ENCODE results near the gene FBXO17. TPM values are rescaled to one million over a fixed set of nuclear protein-coding genes. Genes with fewer than 3 reads are reported as not detected.

Gene FBXO17
- total and polyA plus RNA-seq, 2 of the 13 experiments (the other 11 are each of a cell fraction or from before 2014, with no cell fraction given), result 22.1 to 58.7 TPM

DNA sequence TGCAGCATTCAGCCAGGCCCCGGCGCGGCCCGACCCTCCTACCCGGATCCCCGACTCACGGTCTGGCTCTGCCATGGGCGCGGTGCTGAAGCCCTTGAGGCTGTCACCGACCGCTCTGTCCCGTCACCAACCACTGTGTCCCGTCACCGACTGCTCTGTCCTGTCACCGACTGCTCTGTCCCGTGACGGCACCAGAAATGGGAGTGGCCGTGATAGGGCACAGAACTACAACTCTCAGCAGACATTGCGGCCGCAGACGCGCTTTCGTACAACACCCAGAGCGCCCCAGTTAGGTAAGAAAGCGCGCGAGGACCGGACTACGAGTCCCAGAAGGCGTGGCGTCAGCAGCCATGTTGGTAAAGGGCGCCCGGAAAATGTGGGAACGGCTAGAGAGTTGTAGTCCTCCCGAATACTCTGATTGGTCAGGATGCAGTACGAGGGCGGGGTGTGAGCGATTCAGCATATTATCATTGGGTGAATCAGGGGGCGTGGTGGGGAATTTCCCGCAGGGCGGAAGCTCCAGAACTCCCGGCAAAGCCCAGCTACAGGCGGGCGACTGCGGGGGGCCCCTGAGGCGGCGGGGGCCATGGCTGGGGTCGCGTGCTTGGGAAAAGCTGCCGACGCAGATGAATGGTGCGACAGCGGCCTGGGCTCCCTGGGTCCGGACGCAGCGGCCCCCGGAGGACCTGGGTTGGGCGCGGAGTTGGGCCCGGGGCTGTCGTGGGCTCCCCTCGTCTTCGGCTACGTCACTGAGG, 75.9 kb downstream of the FBXO17 start, which contains the start of the genes NFKBIB and SIRT2 (continued):
- TF ChIP-seq, protein P1, sequence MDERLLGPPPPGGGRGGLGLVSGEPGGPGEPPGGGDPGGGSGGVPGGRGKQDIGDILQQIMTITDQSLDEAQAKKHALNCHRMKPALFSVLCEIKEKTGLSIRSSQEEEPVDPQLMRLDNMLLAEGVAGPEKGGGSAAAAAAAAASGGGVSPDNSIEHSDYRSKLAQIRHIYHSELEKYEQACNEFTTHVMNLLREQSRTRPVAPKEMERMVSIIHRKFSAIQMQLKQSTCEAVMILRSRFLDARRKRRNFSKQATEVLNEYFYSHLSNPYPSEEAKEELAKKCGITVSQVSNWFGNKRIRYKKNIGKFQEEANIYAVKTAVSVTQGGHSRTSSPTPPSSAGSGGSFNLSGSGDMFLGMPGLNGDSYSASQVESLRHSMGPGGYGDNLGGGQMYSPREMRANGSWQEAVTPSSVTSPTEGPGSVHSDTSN (CRISPR knock-in tag; IDR thresholded peaks at IDR 0.05), result no peak
- TF ChIP-seq MZF1 (CRISPR knock-in tag; IDR thresholded peaks at IDR 0.05; ENCODE audit: borderline replicate concordance) (no peak), TBX2 (CRISPR knock-in tag; IDR thresholded peaks at IDR 0.05; ENCODE audit: borderline replicate concordance) (peak; percentile 68), GABPB1 (CRISPR knock-in tag; IDR thresholded peaks at IDR 0.05) (peak; percentile 95), ZNF124 (CRISPR knock-in tag; IDR thresholded peaks at IDR 0.05) (0 out of 2 replicates have a peak, but pooled peaks have one; percentile 42), FOXC1 (CRISPR knock-in tag; IDR thresholded peaks at IDR 0.05; ENCODE audit: borderline replicate concordance) (no peak), NR3C1 (CRISPR knock-in tag; IDR thresholded peaks at IDR 0.05) (no peak), REL (CRISPR knock-in tag; conservative IDR thresholded peaks at IDR 0.05) (no peak), HES4 (CRISPR knock-in tag; IDR thresholded peaks at IDR 0.05; ENCODE audit: borderline replicate concordance) (peak; percentile 61; the same call in 1 of the 2 replicates), SMYD3 (CRISPR knock-in tag; IDR thresholded peaks at IDR 0.05) (no peak), PAX8 (CRISPR knock-in tag; IDR thresholded peaks at IDR 0.05; ENCODE audit: borderline replicate concordance) (peak; percentile 85), MAZ (IDR thresholded peaks at IDR 0.05; ENCODE audit: borderline replicate concordance, low read depth, low read length) (peak; percentile 44; the same call in 1 of the 2 replicates), MAZ (CRISPR knock-in tag; IDR thresholded peaks at IDR 0.05; ENCODE audit: low read depth) (peak; percentile 68; the same call in 1 of the 2 replicates), MEIS1 (CRISPR knock-in tag; IDR thresholded peaks at IDR 0.05; ENCODE audit: borderline replicate concordance) (no peak), ZNF12 (CRISPR knock-in tag; IDR thresholded peaks at IDR 0.05) (no peak), JUNB (CRISPR knock-in tag; IDR thresholded peaks at IDR 0.05; ENCODE audit: borderline replicate concordance) (no peak), NONO (IDR thresholded peaks at IDR 0.05) (no peak), NONO (CRISPR knock-in tag; conservative IDR thresholded peaks at IDR 0.05) (peak; percentile 94)
- TF ChIP-seq, protein P2, sequence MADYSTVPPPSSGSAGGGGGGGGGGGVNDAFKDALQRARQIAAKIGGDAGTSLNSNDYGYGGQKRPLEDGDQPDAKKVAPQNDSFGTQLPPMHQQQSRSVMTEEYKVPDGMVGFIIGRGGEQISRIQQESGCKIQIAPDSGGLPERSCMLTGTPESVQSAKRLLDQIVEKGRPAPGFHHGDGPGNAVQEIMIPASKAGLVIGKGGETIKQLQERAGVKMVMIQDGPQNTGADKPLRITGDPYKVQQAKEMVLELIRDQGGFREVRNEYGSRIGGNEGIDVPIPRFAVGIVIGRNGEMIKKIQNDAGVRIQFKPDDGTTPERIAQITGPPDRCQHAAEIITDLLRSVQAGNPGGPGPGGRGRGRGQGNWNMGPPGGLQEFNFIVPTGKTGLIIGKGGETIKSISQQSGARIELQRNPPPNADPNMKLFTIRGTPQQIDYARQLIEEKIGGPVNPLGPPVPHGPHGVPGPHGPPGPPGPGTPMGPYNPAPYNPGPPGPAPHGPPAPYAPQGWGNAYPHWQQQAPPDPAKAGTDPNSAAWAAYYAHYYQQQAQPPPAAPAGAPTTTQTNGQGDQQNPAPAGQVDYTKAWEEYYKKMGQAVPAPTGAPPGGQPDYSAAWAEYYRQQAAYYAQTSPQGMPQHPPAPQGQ (CRISPR knock-in tag; IDR thresholded peaks at IDR 0.05; ENCODE audit: borderline replicate concordance), result no peak
- TF ChIP-seq, protein P3, sequence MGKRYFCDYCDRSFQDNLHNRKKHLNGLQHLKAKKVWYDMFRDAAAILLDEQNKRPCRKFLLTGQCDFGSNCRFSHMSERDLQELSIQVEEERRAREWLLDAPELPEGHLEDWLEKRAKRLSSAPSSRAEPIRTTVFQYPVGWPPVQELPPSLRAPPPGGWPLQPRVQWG (CRISPR knock-in tag; IDR thresholded peaks at IDR 0.05; ENCODE audit: borderline replicate concordance, low read depth), result no peak
- TF ChIP-seq, protein P4, sequence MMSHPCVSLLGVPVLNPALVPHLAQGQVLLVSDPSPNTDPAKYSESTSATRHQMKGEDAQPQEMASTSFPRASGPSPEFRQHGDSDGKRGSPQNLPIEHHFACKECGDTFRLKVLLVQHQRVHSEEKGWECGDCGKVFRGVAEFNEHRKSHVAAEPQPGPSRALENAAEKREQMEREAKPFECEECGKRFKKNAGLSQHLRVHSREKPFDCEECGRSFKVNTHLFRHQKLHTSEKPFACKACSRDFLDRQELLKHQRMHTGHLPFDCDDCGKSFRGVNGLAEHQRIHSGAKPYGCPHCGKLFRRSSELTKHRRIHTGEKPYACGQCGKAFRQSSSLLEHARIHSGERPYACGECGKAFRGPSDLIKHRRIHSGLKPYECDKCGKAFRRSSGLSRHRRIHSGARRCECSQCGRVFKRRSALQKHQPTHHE (CRISPR knock-in tag; IDR thresholded peaks at IDR 0.05; ENCODE audit: borderline replicate concordance), result peak; percentile 44; the same call in 1 of the 2 replicates
- TF ChIP-seq, protein P5, sequence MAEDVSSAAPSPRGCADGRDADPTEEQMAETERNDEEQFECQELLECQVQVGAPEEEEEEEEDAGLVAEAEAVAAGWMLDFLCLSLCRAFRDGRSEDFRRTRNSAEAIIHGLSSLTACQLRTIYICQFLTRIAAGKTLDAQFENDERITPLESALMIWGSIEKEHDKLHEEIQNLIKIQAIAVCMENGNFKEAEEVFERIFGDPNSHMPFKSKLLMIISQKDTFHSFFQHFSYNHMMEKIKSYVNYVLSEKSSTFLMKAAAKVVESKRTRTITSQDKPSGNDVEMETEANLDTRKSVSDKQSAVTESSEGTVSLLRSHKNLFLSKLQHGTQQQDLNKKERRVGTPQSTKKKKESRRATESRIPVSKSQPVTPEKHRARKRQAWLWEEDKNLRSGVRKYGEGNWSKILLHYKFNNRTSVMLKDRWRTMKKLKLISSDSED (CRISPR knock-in tag; IDR thresholded peaks at IDR 0.05), result no peak
